Lung (tissue), 12 donors: ENCODE data around the gene C11orf71. TPM values are rescaled to one million over a fixed set of nuclear protein-coding genes. Genes with fewer than 3 reads are reported as not detected.

ENCODE experiments used
- ATAC-seq: fragments of 200-7000 bp; cut with Tn5 transposase; one replicate; pipeline ENCODE4 v1.9.1; 2020; ENCODE audit warnings: moderate number of reproducible peaks; ENCODE audit not compliant: insufficient read depth, low FRiP score
- DNase-seq, 3 donors: peaks; one replicate each; pipeline ENCODE4 v3.0.0-alpha.2; 2013 to 2017
- H3K27ac ChIP-seq, 2 donors: one replicate each; pipeline ENCODE4 v1.5.1; 2013; ENCODE audit warnings: mild to moderate bottlenecking in 2 of 2, moderate library complexity in 2 of 2, control low read depth in 1 of 2, inconsistent platforms in 1 of 2, low read depth in 1 of 2, low read length in 1 of 2
- H3K27me3 ChIP-seq, 3 donors: one replicate each; pipeline ENCODE4 v1.5.1; 2013; ENCODE audit warnings: low read length in 2 of 3; ENCODE audit not compliant: control insufficient read depth in 3 of 3, insufficient read depth in 3 of 3
- H3K36me3 ChIP-seq, 4 donors: one replicate each; pipeline ENCODE4 v1.5.1; 2013; ENCODE audit warnings: low read length in 4 of 4, mild to moderate bottlenecking in 1 of 4, moderate library complexity in 1 of 4; ENCODE audit not compliant: control insufficient read depth in 4 of 4, insufficient read depth in 4 of 4
- H3K4me1 ChIP-seq, 5 donors: one replicate each; pipeline ENCODE4 v1.5.1; 2013; ENCODE audit warnings: low read length in 5 of 5, mild to moderate bottlenecking in 2 of 5, moderate library complexity in 1 of 5; ENCODE audit not compliant: control insufficient read depth in 5 of 5, insufficient read depth in 5 of 5
- H3K4me3 ChIP-seq: one replicate; pipeline ENCODE4 v1.5.1; 2013; ENCODE audit warnings: mild to moderate bottlenecking, control low read depth, moderate library complexity
- H3K9ac ChIP-seq, 2 donors: one replicate each; pipeline ENCODE4 v1.5.1; 2013; ENCODE audit warnings: low read length in 2 of 2, control low read depth in 1 of 2; ENCODE audit not compliant: insufficient read depth in 1 of 2
- H3K9me3 ChIP-seq, 4 donors: one replicate each; pipeline ENCODE4 v1.5.1; 2013; ENCODE audit warnings: low read length in 3 of 4, mild to moderate bottlenecking in 1 of 4, moderate library complexity in 1 of 4; ENCODE audit not compliant: control insufficient read depth in 4 of 4, insufficient read depth in 3 of 4
- WGBS, 2 donors: extraction: QIAGEN DNeasy Blood & Tissue Kit; methylation state at CpG; one replicate each; pipeline ENCODE4 v1.1.7; 2013; 5-methylcytosine and 5-hydroxymethylcytosine counted together
- polyA plus RNA-seq, 2 donors: library from polyadenylated mRNA; stranded (reverse); fragments of 200-250 nt; gene quantifications; one replicate each; pipeline ENCODE4 v1.2.1, GENCODE V29; 2013
- total RNA-seq, 2 donors: library from RNA; depleted of rRNA in 1 of 2; stranded (reverse); fragments of >200 nt in 1 of 2; gene quantifications; one replicate each; pipeline ENCODE4 v1.2.1, GENCODE V29; 2014 to 2021
- TF ChIP-seq, protein P1 (sequence below): IDR thresholded peaks from 2 replicates; pipeline ENCODE4 v1.5.1; 2012; ENCODE audit warnings: mild to moderate bottlenecking; ENCODE audit errors: control extremely low read depth, extremely low read depth
- donor health status: control.
- donor health status: control.
- donor health status: Bipolar disorder and iron deficiency.
- donor health status: healthy.
- donor health status: DM: yes; HTN: yes; CAD: no.

C11orf71 gene
- total and polyA plus RNA-seq, 4 donors: 10.1 to 14.4 (median 11.2) TPM

DNA sequence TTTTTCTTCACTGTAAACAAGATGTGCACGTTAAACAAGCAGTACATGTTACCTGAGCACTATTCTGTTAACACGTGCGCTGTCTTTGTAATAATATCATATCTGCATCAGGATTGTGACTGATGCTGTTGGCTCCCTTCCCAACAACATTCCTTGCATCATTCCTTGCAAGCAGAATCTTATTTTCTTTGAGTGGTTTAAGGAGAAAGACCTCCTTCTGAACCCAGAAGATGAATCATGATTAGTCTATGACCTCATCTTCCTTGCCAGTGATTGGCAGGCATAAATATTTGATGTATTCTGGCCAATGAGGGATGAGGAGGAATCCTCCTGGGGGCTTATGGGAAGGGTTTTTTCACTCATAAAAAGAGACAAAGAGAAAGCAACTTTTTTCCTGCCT lies 46.2 kb downstream of the C11orf71 start:
- Histone ChIP-seq H3K36me3 (no peaks in the 10 kb centered on the region), H3K4me1 (no peaks in the 10 kb centered on the region), H3K9me3 (no peaks in the 10 kb centered on the region), H3K4me3 (no peak overlapping the region), H3K9ac (no peak overlapping the region), H3K27ac (no peak overlapping the region), H3K27me3 (no peaks in the 10 kb centered on the region)
- WGBS, 2 donors: 82 to 90% methylated on average over 3 of the region's 3 CpGs
- ATAC-seq (no peak), DNase-seq (no peak)
- TF ChIP-seq, protein P1, sequence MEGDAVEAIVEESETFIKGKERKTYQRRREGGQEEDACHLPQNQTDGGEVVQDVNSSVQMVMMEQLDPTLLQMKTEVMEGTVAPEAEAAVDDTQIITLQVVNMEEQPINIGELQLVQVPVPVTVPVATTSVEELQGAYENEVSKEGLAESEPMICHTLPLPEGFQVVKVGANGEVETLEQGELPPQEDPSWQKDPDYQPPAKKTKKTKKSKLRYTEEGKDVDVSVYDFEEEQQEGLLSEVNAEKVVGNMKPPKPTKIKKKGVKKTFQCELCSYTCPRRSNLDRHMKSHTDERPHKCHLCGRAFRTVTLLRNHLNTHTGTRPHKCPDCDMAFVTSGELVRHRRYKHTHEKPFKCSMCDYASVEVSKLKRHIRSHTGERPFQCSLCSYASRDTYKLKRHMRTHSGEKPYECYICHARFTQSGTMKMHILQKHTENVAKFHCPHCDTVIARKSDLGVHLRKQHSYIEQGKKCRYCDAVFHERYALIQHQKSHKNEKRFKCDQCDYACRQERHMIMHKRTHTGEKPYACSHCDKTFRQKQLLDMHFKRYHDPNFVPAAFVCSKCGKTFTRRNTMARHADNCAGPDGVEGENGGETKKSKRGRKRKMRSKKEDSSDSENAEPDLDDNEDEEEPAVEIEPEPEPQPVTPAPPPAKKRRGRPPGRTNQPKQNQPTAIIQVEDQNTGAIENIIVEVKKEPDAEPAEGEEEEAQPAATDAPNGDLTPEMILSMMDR: no peak

DNA sequence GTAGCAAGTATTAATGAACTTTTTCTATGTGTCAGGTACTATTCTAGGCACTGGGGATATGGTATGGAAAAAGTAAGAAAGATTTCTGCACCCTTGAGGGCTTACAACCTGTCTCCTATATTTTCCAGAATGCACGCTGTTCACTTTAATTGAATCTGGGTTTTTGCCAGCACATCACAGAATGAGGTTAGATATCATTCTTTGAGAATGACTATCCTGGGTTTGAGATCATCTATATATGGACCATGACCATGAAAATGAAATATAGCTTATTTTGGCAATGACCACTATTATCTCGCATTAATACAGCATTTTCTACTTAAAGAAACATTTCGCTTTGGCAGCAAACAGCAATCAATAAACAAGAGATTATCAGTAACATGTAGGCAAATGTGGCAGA lies 46.9 kb downstream of the C11orf71 start:
- Histone ChIP-seq H3K9me3 (no peaks in the 10 kb centered on the region), H3K36me3 (no peaks in the 10 kb centered on the region), H3K27me3 (no peaks in the 10 kb centered on the region), H3K4me3 (no peak overlapping the region), H3K27ac (no peak overlapping the region), H3K9ac (no peak overlapping the region), H3K4me1 (no peaks in the 10 kb centered on the region)
- DNase-seq (no peak), ATAC-seq (no peak)
- 87 to 93% methylated on average over 3 of the region's 3 CpGs for WGBS, 2 donors
- TF ChIP-seq, protein P1: no peak

DNA sequence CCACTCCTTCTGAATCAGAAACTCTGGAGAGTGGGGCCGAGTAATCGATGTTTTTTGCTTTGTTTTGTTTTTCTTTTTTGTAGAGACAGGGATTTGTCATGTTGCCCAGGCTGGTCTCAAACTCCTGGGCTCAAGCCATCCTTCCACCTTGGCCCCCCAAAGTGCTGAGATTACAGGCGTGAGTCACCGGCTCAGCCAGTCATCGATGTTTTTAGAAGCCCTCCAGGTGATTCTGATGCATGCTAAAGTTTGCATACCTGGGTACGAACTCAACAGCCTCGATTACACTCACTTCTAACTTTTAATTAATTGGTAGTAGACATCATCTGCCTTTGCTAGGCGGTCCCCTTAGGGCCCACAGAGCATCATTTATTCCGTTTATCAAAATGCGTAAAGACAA lies 50.3 kb downstream of the C11orf71 start:
- 91 to 94% methylated on average over 10 of the region's 10 CpGs for WGBS, 2 donors

More for the DNA sequence above, 50.3 kb downstream of the C11orf71 start:
- DNase-seq (no peak), ATAC-seq (no peak)
- no peaks in the 10 kb centered on the region for H3K36me3 ChIP-seq
- no peak overlapping the region for H3K9ac ChIP-seq
- no peaks in the 10 kb centered on the region for H3K27me3 ChIP-seq
- no peaks in the 10 kb centered on the region for H3K4me1 ChIP-seq
- H3K9me3 ChIP-seq: no peaks in the 10 kb centered on the region
- no peak overlapping the region for H3K27ac ChIP-seq
- H3K4me3 ChIP-seq: no peak overlapping the region
- TF ChIP-seq, protein P1: no peak

Other genes with a start within 250 kb of the C11orf71 start
- 100 to 1,000 TPM in 1 of 2 donors, 10 to 100 TPM in 1; 15.4 to 276 TPM for gene NNMT, start 104.1 kb downstream of the C11orf71 start, total RNA-seq
- gene NNMT, start 104.1 kb downstream of the C11orf71 start, polyA plus RNA-seq: 100 to 1,000 TPM; 414 to 523 TPM
- 10 to 100 TPM; 25.5 to 57.3 TPM for gene RBM7, start 155 bp upstream of the C11orf71 start, total RNA-seq
- gene RBM7, start 155 bp upstream of the C11orf71 start, polyA plus RNA-seq: 10 to 100 TPM in 1 of 2 donors, 1 to 10 TPM in 1; 7.9 to 23.0 TPM
- gene REXO2, start 39.0 kb upstream of the C11orf71 start, total RNA-seq: 10 to 100 TPM; 57.1 to 83.2 TPM
- 10 to 100 TPM; 58.0 to 77.6 TPM for gene REXO2, start 39.0 kb upstream of the C11orf71 start, polyA plus RNA-seq
- gene NXPE1, start 159.4 kb upstream of the C11orf71 start, total RNA-seq: not detected
- not detected for gene NXPE1, start 159.4 kb upstream of the C11orf71 start, polyA plus RNA-seq
- gene NXPE4, start 195.3 kb upstream of the C11orf71 start, total RNA-seq: not detected
- gene NXPE4, start 195.3 kb upstream of the C11orf71 start, polyA plus RNA-seq: not detected